ENCODE measurements around the gene MANEAL. TPM values are rescaled to one million over a fixed set of nuclear protein-coding genes. Genes with fewer than 3 reads are reported as not detected.
A peak's percentile ranks its signal among the peaks of the same experiment; 100 is the strongest.
"Not testable (repeated sequence)": the region's sequence is repeated elsewhere in the genome, so short reads cannot be mapped to it uniquely, and the experiment has no call there.

MANEAL gene
- total RNA-seq, 2 experiments from 2014 or later, result 20.0 to 27.1 TPM

DNA sequence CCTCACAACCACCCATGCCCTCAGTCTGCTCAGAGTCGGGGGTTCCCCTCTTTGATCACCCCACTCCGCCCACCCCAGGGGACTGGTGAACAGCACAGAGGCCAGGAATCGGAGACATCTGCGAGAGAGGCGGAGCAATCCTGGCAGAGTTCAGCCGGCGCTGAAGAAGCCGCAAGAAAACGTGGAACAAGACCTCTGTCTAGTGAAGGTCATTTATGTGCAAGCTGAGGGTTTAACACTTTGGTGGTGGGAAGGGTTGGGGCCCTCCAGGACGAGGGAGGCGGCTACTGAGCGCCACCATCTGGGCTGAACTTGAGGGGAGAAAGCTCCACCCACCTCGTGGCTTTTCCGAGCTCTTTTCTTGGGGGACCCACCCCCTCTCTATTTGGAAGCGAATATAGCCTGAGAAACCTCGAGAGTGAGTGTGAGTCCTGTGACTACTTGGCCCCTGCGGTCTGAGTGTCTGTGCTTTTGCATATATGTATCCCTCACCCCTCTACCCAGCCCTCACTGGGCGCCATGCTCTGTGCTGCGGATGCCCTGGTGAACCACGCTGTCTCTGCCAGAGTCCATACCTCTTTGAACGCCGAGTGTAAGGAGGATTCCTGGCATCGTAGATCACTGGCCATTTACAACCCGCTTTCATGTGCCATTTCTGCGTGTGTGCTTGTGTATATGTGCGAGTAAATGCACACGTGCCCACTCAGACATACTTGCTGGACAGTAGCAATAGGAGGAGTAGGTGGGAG is 27.6 kb upstream of the MANEAL start:
- no peaks in the 10 kb centered on the region for H3K36me3 ChIP-seq (ENCODE audit: insufficient read depth, low read length)
- no peak overlapping the region for H2AFZ ChIP-seq (ENCODE audit: low read length)
- no peak overlapping the region for H3K27ac ChIP-seq (ENCODE audit: low read depth, low read length, poor library complexity, severe bottlenecking)
- CTCF ChIA-PET (ENCODE audit: unreplicated experiment), result interaction anchor here (0.6 kb wide), 1 partner anchor 76 kb away, joined by 3 read pairs; a partner anchor contains a TSS
- H3K79me2 ChIP-seq (ENCODE audit: insufficient read depth, low read depth, low read length), result no peaks in the 10 kb centered on the region
- intact Hi-C loops (cut with micrococcal nuclease; ENCODE audit: unreplicated experiment), result no loop called here
- H4K20me1 ChIP-seq (ENCODE audit: insufficient read depth, low read length), result no peaks in the 10 kb centered on the region
- no peaks in the 10 kb centered on the region for H3K9me3 ChIP-seq (ENCODE audit: low read length)
- no peak for TF ChIP-seq EZH2phosphoT487 (IDR thresholded peaks at IDR 0.05; ENCODE audit: borderline replicate concordance, low read depth, low read length)
- TF ChIP-seq, protein P1, sequence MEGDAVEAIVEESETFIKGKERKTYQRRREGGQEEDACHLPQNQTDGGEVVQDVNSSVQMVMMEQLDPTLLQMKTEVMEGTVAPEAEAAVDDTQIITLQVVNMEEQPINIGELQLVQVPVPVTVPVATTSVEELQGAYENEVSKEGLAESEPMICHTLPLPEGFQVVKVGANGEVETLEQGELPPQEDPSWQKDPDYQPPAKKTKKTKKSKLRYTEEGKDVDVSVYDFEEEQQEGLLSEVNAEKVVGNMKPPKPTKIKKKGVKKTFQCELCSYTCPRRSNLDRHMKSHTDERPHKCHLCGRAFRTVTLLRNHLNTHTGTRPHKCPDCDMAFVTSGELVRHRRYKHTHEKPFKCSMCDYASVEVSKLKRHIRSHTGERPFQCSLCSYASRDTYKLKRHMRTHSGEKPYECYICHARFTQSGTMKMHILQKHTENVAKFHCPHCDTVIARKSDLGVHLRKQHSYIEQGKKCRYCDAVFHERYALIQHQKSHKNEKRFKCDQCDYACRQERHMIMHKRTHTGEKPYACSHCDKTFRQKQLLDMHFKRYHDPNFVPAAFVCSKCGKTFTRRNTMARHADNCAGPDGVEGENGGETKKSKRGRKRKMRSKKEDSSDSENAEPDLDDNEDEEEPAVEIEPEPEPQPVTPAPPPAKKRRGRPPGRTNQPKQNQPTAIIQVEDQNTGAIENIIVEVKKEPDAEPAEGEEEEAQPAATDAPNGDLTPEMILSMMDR (conservative IDR thresholded peaks at IDR 0.05; ENCODE audit: low read length), result peak; percentile 57
- H3K4me3 ChIP-seq (ENCODE audit: low read depth, low read length, poor library complexity, severe bottlenecking), result no peak overlapping the region
- no peaks in the 10 kb centered on the region for H3K4me1 ChIP-seq (ENCODE audit: insufficient read depth, low read length, poor library complexity, severe bottlenecking)
- H3K4me2 ChIP-seq (ENCODE audit: low read length), result no peak overlapping the region
- no peaks in the 10 kb centered on the region for H3K9me2 ChIP-seq (ENCODE audit: insufficient read depth, low read length)
- POLR2A ChIA-PET, result no interaction called here
- no TSS peak for BruUV-seq (replicated peaks)
- peak; percentile 10 for DNase-seq (ENCODE audit: low spot score)

DNA sequence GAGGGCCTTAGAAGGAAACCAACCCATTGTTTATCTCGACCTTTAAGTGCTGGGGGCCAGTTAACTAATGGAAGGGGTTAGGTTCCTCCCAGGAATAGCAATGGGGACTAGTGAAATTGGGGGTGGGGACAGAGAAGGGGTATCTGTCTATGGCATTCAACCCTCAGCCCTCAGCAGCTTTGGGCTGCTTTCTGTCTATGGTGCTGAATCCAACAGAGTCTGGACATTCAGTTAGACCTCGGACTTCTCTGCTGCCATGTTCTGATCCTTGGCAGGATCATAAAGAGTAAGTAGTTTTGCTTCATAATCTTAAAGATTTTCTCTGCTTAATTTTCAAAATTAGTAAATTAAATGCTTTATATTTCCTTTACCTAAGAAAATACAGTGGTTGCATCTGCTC is 26.2 kb upstream of the MANEAL start:
- DNase-seq (ENCODE audit: low spot score), result no peak
- Histone ChIP-seq H3K36me3 (ENCODE audit: insufficient read depth, low read length) (no peaks in the 10 kb centered on the region), H3K79me2 (ENCODE audit: insufficient read depth, low read depth, low read length) (no peaks in the 10 kb centered on the region), H3K9me3 (ENCODE audit: low read length) (no peaks in the 10 kb centered on the region), H2AFZ (ENCODE audit: low read length) (no peak overlapping the region), H3K4me3 (ENCODE audit: low read depth, low read length, poor library complexity, severe bottlenecking) (no peak overlapping the region), H3K27ac (ENCODE audit: low read depth, low read length, poor library complexity, severe bottlenecking) (no peak overlapping the region), H3K4me2 (ENCODE audit: low read length) (no peak overlapping the region), H3K9me2 (ENCODE audit: insufficient read depth, low read length) (no peaks in the 10 kb centered on the region), H3K4me1 (ENCODE audit: insufficient read depth, low read length, poor library complexity, severe bottlenecking) (no peaks in the 10 kb centered on the region), H4K20me1 (ENCODE audit: insufficient read depth, low read length) (no peaks in the 10 kb centered on the region)
- TF ChIP-seq EZH2phosphoT487 (IDR thresholded peaks at IDR 0.05; ENCODE audit: borderline replicate concordance, low read depth, low read length), result no peak
- TF ChIP-seq, protein P1 (conservative IDR thresholded peaks at IDR 0.05; ENCODE audit: low read length), result no peak
- CTCF ChIA-PET (ENCODE audit: unreplicated experiment), result no interaction called here
- BruUV-seq (replicated peaks), result no TSS peak
- intact Hi-C loops (cut with micrococcal nuclease; ENCODE audit: unreplicated experiment), result no loop called here
- POLR2A ChIA-PET, result no interaction called here

DNA sequence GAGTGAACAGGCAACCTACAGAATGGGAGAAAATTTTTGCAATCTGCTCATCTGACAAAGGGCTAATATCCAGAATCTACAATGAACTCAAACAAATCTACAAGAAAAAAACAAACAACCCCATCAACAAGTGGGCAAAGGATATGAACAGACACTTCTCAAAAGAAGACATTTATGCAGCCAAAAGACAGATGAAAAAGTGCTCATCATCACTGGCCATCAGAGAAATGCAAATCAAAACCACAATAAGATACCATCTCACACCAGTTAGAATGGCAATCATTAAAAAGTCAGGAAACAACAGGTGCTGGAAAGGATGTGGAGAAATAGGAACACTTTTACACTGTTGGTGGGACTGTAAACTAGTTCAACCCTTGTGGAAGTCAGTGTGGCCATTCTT is 22.2 kb upstream of the MANEAL start:
- H3K27ac ChIP-seq (ENCODE audit: low read depth, low read length, poor library complexity, severe bottlenecking); H3K4me3 ChIP-seq (ENCODE audit: low read depth, low read length, poor library complexity, severe bottlenecking); H3K36me3 ChIP-seq (ENCODE audit: insufficient read depth, low read length); H3K4me2 ChIP-seq (ENCODE audit: low read length); H2AFZ ChIP-seq (ENCODE audit: low read length); H4K20me1 ChIP-seq (ENCODE audit: insufficient read depth, low read length); intact Hi-C loops (cut with micrococcal nuclease; ENCODE audit: unreplicated experiment); H3K4me1 ChIP-seq (ENCODE audit: insufficient read depth, low read length, poor library complexity, severe bottlenecking); CTCF ChIA-PET (ENCODE audit: unreplicated experiment); BruUV-seq (replicated peaks); DNase-seq (ENCODE audit: low spot score); H3K9me2 ChIP-seq (ENCODE audit: insufficient read depth, low read length); H3K79me2 ChIP-seq (ENCODE audit: insufficient read depth, low read depth, low read length); POLR2A ChIA-PET; H3K9me3 ChIP-seq (ENCODE audit: low read length): not testable (repeated sequence)
